Suprapubic skin (tissue), 4 donors: ENCODE results near the gene PARP6. TPM values are rescaled to one million over a fixed set of nuclear protein-coding genes. Genes with fewer than 3 reads are reported as not detected.
"Not testable (repeated sequence)": the region's sequence is repeated elsewhere in the genome, so short reads cannot be mapped to it uniquely, and the experiment has no call there.

Experiments
- DNase-seq, 2 donors: peaks; one replicate each; pipeline ENCODE4 v3.0.0-alpha.2; 2019; ENCODE audit warnings: low spot score in 2 of 2
- H3K27ac ChIP-seq: fragments of 200-600 bp; sonication (generic); one replicate; pipeline ENCODE4 v1.5.1; 2019
- H3K27me3 ChIP-seq: fragments of 200-600 bp; sonication (generic); one replicate; pipeline ENCODE4 v1.5.1; 2019
- H3K36me3 ChIP-seq: fragments of 200-600 bp; sonication (generic); one replicate; pipeline ENCODE4 v1.5.1; 2019
- H3K4me1 ChIP-seq: fragments of 200-600 bp; sonication (generic); one replicate; pipeline ENCODE4 v1.5.1; 2019
- H3K4me3 ChIP-seq: fragments of 200-600 bp; sonication (generic); one replicate; pipeline ENCODE4 v1.5.1; 2019; ENCODE audit warnings: mild to moderate bottlenecking
- H3K9me3 ChIP-seq: fragments of 200-600 bp; sonication (generic); one replicate; pipeline ENCODE4 v1.5.1; 2019
- CTCF ChIP-seq, 2 donors: fragments of 200-600 bp in 1 of 2; fragments of 450-650 bp in 1 of 2; sonication (generic) in 1 of 2; IDR thresholded peaks; one replicate each; pipeline ENCODE4 v1.5.1; 2016 to 2019; ENCODE audit warnings: antibody characterized with exemption in 2 of 2, mild to moderate bottlenecking in 1 of 2, moderate library complexity in 1 of 2
- EP300 ChIP-seq: sonication (generic); formaldehyde crosslinking; IDR thresholded peaks from one replicate; pipeline ENCODE4 v1.6.1; 2017; ENCODE audit warnings: antibody characterized with exemption
- POLR2A ChIP-seq, 2 donors: fragments of 450-650 bp; IDR thresholded peaks; one replicate each; pipeline ENCODE4 v1.6.1; 2017; ENCODE audit warnings: antibody characterized with exemption in 2 of 2, mild to moderate bottlenecking in 2 of 2, moderate library complexity in 2 of 2
- POLR2AphosphoS5 ChIP-seq, 3 donors: sonication (generic); formaldehyde crosslinking; IDR thresholded peaks; one replicate each; pipeline ENCODE4 v1.6.1; 2017; ENCODE audit warnings: antibody characterized with exemption in 3 of 3
- WGBS: methylation state at CpG from one replicate; pipeline ENCODE4 v1.1.5; 2018; 5-methylcytosine and 5-hydroxymethylcytosine counted together
- total RNA-seq, 4 donors: library from RNA; depleted of rRNA; stranded (reverse); fragments of >200 nt; gene quantifications; one replicate each; pipeline ENCODE4 v1.1.0, GENCODE V29; 2016

The PARP6 gene
- total RNA-seq, 4 donors from 2014 or later: 63.6 to 102 (median 70.6) TPM

- H3K27me3 ChIP-seq: no peaks in the 10 kb centered on the region
- no peaks in the 10 kb centered on the region for H3K36me3 ChIP-seq
- no peak overlapping the region for H3K27ac ChIP-seq
- no peak for DNase-seq
- TF ChIP-seq POLR2A (IDR thresholded peaks at IDR 0.05) (no peak), EP300 (no peak)
- H3K4me3 ChIP-seq: no peak overlapping the region
- peaks cover 17% of the 10 kb centered on the region for H3K4me1 ChIP-seq
- H3K9me3 ChIP-seq: no peaks in the 10 kb centered on the region
Measured at GRCh38 chr15:72276326-72276700, 4.0 kb upstream of the PARP6 start.

DNA sequence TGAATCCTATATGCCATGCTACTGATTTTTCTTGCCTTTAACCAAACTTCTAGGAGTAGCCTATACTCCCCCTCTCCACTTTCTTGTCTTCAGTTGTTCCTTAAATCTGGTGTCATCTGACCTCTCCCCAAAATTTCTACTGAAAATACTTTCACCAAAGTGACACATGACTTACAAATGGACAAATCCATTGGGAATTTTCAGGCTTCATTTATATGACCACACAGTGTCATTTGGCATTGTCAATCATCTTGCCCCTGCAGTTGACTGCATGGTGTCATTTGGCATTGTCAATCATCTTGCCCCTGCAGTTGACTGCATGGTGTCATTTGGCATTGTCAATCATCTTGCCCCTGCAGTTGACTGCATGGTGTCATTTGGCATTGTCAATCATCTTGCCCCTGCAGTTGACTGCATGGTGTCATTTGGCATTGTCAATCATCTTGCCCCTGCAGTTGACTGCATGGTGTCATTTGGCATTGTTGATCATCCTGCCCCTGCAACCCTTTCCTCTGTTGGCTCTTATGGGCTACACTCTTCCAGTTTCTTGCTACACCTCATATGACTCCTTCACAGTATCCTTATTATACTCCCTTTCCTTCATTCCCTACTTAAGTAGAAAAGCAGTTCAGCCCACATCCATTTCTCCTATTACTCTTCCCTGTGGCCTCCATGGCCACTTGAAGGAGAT lies 3.4 kb upstream of the PARP6 start:
- not testable (repeated sequence) for H3K4me3 ChIP-seq, DNase-seq, H3K36me3 ChIP-seq, H3K27me3 ChIP-seq, H3K9me3 ChIP-seq, H3K27ac ChIP-seq
- peaks cover 22% of the 10 kb centered on the region for H3K4me1 ChIP-seq

DNA sequence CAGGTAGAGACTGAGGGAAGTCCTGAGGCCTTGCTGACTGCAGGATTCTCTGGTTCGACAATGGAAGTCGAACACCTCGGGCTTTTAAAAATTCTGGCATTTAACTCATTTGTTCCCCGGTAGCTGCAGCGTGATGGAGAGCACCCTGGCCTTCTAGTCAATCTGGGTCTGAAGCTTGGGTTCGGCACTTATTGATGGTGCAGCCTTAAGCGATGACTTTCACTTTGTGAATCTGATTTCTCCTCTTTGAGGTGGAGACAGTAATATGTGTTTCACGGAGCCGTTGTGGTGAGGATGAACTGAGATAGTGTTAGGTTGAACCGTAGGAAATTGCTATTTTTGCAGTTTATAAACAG lies 621 bp upstream of the PARP6 start:
- H3K27me3 ChIP-seq: no peaks in the 10 kb centered on the region
- peaks cover 32% of the 10 kb centered on the region for H3K4me1 ChIP-seq
- no peak for DNase-seq
- peaks cover 11% of the 10 kb centered on the region for H3K36me3 ChIP-seq
- H3K27ac ChIP-seq: peak overlapping the region; percentile 91
- H3K4me3 ChIP-seq: peak overlapping the region; percentile 93
- H3K9me3 ChIP-seq: no peaks in the 10 kb centered on the region
- WGBS: 47% methylated on average over 7 of the region's 10 CpGs
- TF ChIP-seq EP300: no peak
- TF ChIP-seq POLR2AphosphoS5 (IDR thresholded peaks at IDR 0.05): no peak
- TF ChIP-seq POLR2A (IDR thresholded peaks at IDR 0.05): no peak
- no peak for TF ChIP-seq CTCF (IDR thresholded peaks at IDR 0.05)

DNA sequence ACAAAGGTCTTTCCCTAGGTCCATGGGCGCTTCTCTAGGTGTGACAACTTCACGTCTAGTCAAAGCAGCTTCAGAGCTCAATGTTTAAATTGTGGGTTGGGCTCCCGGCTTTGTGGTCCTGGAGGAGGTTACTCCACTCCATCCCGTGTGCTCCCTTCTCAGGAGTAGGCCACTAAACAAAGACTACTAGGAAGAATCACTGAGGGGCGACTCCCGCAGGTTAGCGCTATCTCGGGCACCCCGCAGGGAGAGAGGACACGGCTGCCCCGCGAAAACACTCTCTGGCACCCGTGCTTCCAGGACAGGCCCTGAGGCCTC lies 500 bp downstream of the PARP6 start:
- Histone ChIP-seq H3K4me3 (peak overlapping the region; percentile 93), H3K9me3 (no peaks in the 10 kb centered on the region), H3K27ac (peak overlapping the region; percentile 91), H3K4me1 (peaks cover 32% of the 10 kb centered on the region), H3K36me3 (peaks cover 22% of the 10 kb centered on the region), H3K27me3 (no peaks in the 10 kb centered on the region)
- TF ChIP-seq POLR2AphosphoS5 (IDR thresholded peaks at IDR 0.05): no peak
- TF ChIP-seq EP300: no peak
- no peak for TF ChIP-seq POLR2A (IDR thresholded peaks at IDR 0.05)
- TF ChIP-seq CTCF (IDR thresholded peaks at IDR 0.05): no peak
- WGBS: 1% methylated on average over 8 of the region's 13 CpGs
- no peak for DNase-seq

DNA sequence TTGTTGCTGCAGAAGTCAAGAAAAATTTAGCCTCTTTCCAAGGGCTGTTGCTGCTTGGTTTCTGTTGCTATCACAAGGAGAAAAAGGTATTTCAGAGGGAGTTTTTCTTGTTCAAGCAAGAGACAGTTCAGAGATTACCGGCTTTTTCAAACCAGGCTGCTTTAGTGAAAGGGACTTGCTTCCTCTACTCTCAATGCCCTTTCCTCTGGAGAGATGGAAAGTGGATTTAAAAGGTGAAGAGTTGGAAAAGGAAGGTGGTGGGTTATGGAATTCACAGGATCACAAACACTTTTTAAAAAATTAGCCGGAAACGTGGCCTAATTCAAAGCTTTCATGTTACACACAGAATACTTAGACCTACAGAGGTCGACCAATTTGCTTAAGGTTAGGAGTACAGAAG lies 1.1 kb downstream of the PARP6 start:
- peaks cover 32% of the 10 kb centered on the region for H3K4me1 ChIP-seq
- no peaks in the 10 kb centered on the region for H3K9me3 ChIP-seq
- peaks cover 29% of the 10 kb centered on the region for H3K36me3 ChIP-seq
- no peaks in the 10 kb centered on the region for H3K27me3 ChIP-seq
- DNase-seq: no peak
- WGBS: 72% methylated on average over 4 of the region's 4 CpGs
- peak overlapping the region; percentile 93 for H3K4me3 ChIP-seq
- TF ChIP-seq POLR2A (IDR thresholded peaks at IDR 0.05): no peak
- TF ChIP-seq EP300: no peak
- TF ChIP-seq CTCF (IDR thresholded peaks at IDR 0.05): no peak
- no peak for TF ChIP-seq POLR2AphosphoS5 (IDR thresholded peaks at IDR 0.05)
- H3K27ac ChIP-seq: no peak overlapping the region

- Histone ChIP-seq H3K36me3 (peaks cover 44% of the 10 kb centered on the region), H3K27me3 (no peaks in the 10 kb centered on the region), H3K27ac (no peak overlapping the region), H3K4me1 (peaks cover 32% of the 10 kb centered on the region), H3K4me3 (no peak overlapping the region), H3K9me3 (no peaks in the 10 kb centered on the region)
- 100% methylated on average over 4 of the region's 4 CpGs for WGBS
- TF ChIP-seq POLR2AphosphoS5 (IDR thresholded peaks at IDR 0.05) (no peak), POLR2A (IDR thresholded peaks at IDR 0.05) (no peak), EP300 (no peak), CTCF (IDR thresholded peaks at IDR 0.05) (no peak)
- no peak for DNase-seq
Measured at GRCh38 chr15:72269739-72270138, 2.6 kb downstream of the PARP6 start.
